Measurements from ENCODE around the gene IPO5. TPM values are rescaled to one million over a fixed set of nuclear protein-coding genes. Genes with fewer than 3 reads are reported as not detected.

IPO5 gene
- total and polyA plus RNA-seq, 2 of the 4 experiments (the other 2 are of a cell fraction), result 89.2 to 270 TPM

DNA sequence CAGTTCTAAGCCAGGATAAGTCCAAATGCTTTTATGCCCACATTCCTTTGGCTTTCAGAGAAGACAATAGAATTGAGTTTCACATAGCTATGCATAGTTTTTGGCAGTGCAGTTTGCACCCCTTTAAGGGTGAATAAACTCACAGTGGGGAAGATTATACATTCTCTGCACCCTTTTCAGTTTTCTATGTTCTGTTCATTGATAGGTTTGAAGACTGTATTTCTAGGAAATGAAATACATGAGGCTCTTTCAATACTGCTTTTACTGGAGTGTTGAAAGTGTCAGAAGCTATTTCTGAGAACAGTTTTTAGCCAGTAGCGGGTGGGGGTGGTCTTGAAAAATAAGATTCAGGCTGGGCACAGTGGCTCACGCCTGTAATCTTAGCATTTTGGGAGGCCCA, 46.2 kb downstream of the IPO5 start:
- H3K4me3 ChIP-seq (ENCODE audit: insufficient read depth, low read depth, low read length), result no peak overlapping the region
- no peak overlapping the region for H2BK20ac ChIP-seq (ENCODE audit: low read depth, low read length)
- in situ Hi-C loops (cut with MboI; ENCODE audit: low sequenced_read_pairs) (loop anchor here (10.0 kb wide), 1 partner anchor 395 kb away; no protein-coding TSS in a partner anchor), intact Hi-C loops (cut with micrococcal nuclease) (loop anchor here (10.0 kb wide), 1 partner anchor 375 kb away; no protein-coding TSS in a partner anchor), dilution Hi-C loops (cut with HindIII; ENCODE audit: low sequenced_read_pairs, unreplicated experiment) (no loop called here)
- H3K9me1 ChIP-seq (ENCODE audit: insufficient read depth, low read length), result peaks cover 12% of the 10 kb centered on the region
- H2BK5ac ChIP-seq (ENCODE audit: low read depth, low read length, poor library complexity, severe bottlenecking), result no peak overlapping the region
- H3K79me1 ChIP-seq (ENCODE audit: low read depth in 1 of 2, low read length in 2 of 2), result peaks cover 14 to 30% of the 10 kb centered on the region in 2 experiments; a peak in 3 of 4 replicates
- H2AFZ ChIP-seq (replicated peaks; ENCODE audit: low read length, poor library complexity), result no peak overlapping the region
- H3K4ac ChIP-seq (ENCODE audit: low read depth, low read length), result no peak overlapping the region
- peaks cover 8% of the 10 kb centered on the region for H3K4me1 ChIP-seq (ENCODE audit: control insufficient read depth, insufficient read depth, low read length)
- no peaks in the 10 kb centered on the region for H3K9me3 ChIP-seq (ENCODE audit: control insufficient read depth, insufficient read depth, low read length)
- H3K14ac ChIP-seq (replicated peaks; ENCODE audit: low read depth, low read length), result no peak overlapping the region
- H4K20me1 ChIP-seq (ENCODE audit: insufficient read depth, low read length), result peaks cover 5% of the 10 kb centered on the region
- no peak overlapping the region for H3K4me2 ChIP-seq (ENCODE audit: low read depth, low read length)
- H2BK120ac ChIP-seq (ENCODE audit: low read depth, low read length), result no peak overlapping the region
- CTCF ChIA-PET, result interaction anchor here (1.0 kb wide), 1 partner anchor 33 kb away, joined by 6 read pairs; no protein-coding TSS in a partner anchor
- BruUV-seq (replicated peaks), result no TSS peak
- H2AK5ac ChIP-seq (ENCODE audit: low read depth, low read length), result no peak overlapping the region
- no peak overlapping the region for H3K9ac ChIP-seq (ENCODE audit: low read depth, low read length)
- no peak overlapping the region for H2BK15ac ChIP-seq (ENCODE audit: low read depth, low read length)
- no peak overlapping the region for H3K18ac ChIP-seq (ENCODE audit: low read depth, low read length)
- DNase-seq, result no peak
- POLR2A ChIA-PET (ENCODE audit: unreplicated experiment), result no interaction called here
- H3K27ac ChIP-seq (ENCODE audit: insufficient read depth, low read length), result no peak overlapping the region
- no peak for ATAC-seq (ENCODE audit: low read depth)
- no peak overlapping the region for H4K5ac ChIP-seq (ENCODE audit: low read depth, low read length)
- peaks cover 33% of the 10 kb centered on the region for H3K36me3 ChIP-seq (ENCODE audit: control insufficient read depth, insufficient read depth, low read length)
- H4K91ac ChIP-seq (ENCODE audit: insufficient read depth, low read depth, low read length), result no peak overlapping the region
- H3K23ac ChIP-seq (ENCODE audit: low read depth, low read length), result no peak overlapping the region
- WGBS, 2 experiments (ENCODE audit: extremely low coverage in 2 of 2, insufficient read length in 1 of 2), result 100% methylated on average over 1 of the region's 2 CpGs; no CpG with 5 or more reads in 1 of the 2 experiments
- H3K27me3 ChIP-seq (ENCODE audit: control insufficient read depth, insufficient read depth, low read length), result no peaks in the 10 kb centered on the region
- no peak overlapping the region for H4K8ac ChIP-seq (ENCODE audit: low read depth in 2 of 2, low read length in 2 of 2)
- no peak overlapping the region for H3K56ac ChIP-seq (ENCODE audit: extremely low read depth, insufficient read depth, low read length)
- no peak overlapping the region for H2AK9ac ChIP-seq (replicated peaks; ENCODE audit: low read depth, low read length, poor library complexity)
- no peak for TF ChIP-seq SMC3 (IDR thresholded peaks at IDR 0.05; ENCODE audit: low read depth, low read length)
- TF ChIP-seq, protein P1, sequence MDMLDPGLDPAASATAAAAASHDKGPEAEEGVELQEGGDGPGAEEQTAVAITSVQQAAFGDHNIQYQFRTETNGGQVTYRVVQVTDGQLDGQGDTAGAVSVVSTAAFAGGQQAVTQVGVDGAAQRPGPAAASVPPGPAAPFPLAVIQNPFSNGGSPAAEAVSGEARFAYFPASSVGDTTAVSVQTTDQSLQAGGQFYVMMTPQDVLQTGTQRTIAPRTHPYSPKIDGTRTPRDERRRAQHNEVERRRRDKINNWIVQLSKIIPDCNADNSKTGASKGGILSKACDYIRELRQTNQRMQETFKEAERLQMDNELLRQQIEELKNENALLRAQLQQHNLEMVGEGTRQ (IDR thresholded peaks at IDR 0.05; ENCODE audit: low read depth, low read length), result no peak
- no peak for TF ChIP-seq CHD1 (IDR thresholded peaks at IDR 0.05; ENCODE audit: low read depth, low read length)
- TF ChIP-seq RFX5 (IDR thresholded peaks at IDR 0.05; ENCODE audit: low read depth, low read length), result no peak
- no peak for TF ChIP-seq MXI1 (IDR thresholded peaks at IDR 0.05; ENCODE audit: borderline replicate concordance, low read depth, low read length)
- no peak for TF ChIP-seq MAZ (IDR thresholded peaks at IDR 0.05; ENCODE audit: borderline replicate concordance, low read depth, low read length)
- no peak for TF ChIP-seq RAD21 (IDR thresholded peaks at IDR 0.05; ENCODE audit: low read length)
- TF ChIP-seq NFE2L2 (IDR thresholded peaks at IDR 0.05; ENCODE audit: low read depth, low read length), result no peak
- no peak for TF ChIP-seq POLR2A (IDR thresholded peaks at IDR 0.05; ENCODE audit: low read depth, low read length)
- TF ChIP-seq, protein P2, sequence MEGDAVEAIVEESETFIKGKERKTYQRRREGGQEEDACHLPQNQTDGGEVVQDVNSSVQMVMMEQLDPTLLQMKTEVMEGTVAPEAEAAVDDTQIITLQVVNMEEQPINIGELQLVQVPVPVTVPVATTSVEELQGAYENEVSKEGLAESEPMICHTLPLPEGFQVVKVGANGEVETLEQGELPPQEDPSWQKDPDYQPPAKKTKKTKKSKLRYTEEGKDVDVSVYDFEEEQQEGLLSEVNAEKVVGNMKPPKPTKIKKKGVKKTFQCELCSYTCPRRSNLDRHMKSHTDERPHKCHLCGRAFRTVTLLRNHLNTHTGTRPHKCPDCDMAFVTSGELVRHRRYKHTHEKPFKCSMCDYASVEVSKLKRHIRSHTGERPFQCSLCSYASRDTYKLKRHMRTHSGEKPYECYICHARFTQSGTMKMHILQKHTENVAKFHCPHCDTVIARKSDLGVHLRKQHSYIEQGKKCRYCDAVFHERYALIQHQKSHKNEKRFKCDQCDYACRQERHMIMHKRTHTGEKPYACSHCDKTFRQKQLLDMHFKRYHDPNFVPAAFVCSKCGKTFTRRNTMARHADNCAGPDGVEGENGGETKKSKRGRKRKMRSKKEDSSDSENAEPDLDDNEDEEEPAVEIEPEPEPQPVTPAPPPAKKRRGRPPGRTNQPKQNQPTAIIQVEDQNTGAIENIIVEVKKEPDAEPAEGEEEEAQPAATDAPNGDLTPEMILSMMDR (conservative IDR thresholded peaks at IDR 0.05; ENCODE audit: low read depth, low read length), result no peak
- TF ChIP-seq RCOR1 (IDR thresholded peaks at IDR 0.05; ENCODE audit: insufficient replicate concordance, low read length), result no peak

Data from IMR-90 (cell line).